Motor neuron (in vitro differentiated cells): ENCODE measurements around the gene NEU1. TPM values are rescaled to one million over a fixed set of nuclear protein-coding genes. Genes with fewer than 3 reads are reported as not detected.
"Not testable (repeated sequence)": the region's sequence is repeated elsewhere in the genome, so short reads cannot be mapped to it uniquely, and the experiment has no call there.

ENCODE experiments used
- ATAC-seq, 8 experiments: fragments of 200-7000 bp; cut with Tn5 transposase; replicated peaks in 6 of 8; 2 replicates each; pipeline ENCODE4 v1.8.0; 2021; ENCODE audit warnings: mild to moderate bottlenecking in 8 of 8, moderate library complexity in 8 of 8
- H3K27ac ChIP-seq, 2 donors: fragments of 250-450 bp; sonication (Bioruptor Pico); 2 replicates each; pipeline ENCODE4 v1.9.0; 2021; ENCODE audit warnings: antibody characterized with exemption in 2 of 2, mild to moderate bottlenecking in 2 of 2, moderate library complexity in 1 of 2
- H3K4me1 ChIP-seq, 2 donors: fragments of 250-450 bp; sonication (Bioruptor Pico); replicated peaks in 1 of 2; 2 replicates each; pipeline ENCODE4 v1.6.1; 2021; ENCODE audit warnings: antibody characterized with exemption in 2 of 2, mild to moderate bottlenecking in 2 of 2, moderate library complexity in 1 of 2
- H3K4me3 ChIP-seq, 5 donors: fragments of 250-450 bp; sonication (Bioruptor Pico); 2 replicates each; pipeline ENCODE4 v1.9.0; 2021; ENCODE audit warnings: antibody characterized with exemption in 5 of 5, mild to moderate bottlenecking in 5 of 5, moderate library complexity in 4 of 5
- WGBS, 10 experiments: fragments of 450-650 bp; shearing (Covaris generic); methylation state at CpG; one replicate each; pipeline ENCODE4 v1.0.0; 2022; 5-methylcytosine and 5-hydroxymethylcytosine counted together
- in situ Hi-C, 9 experiments: fragments of 400-800 bp; cut with MboI; loops; one replicate each; pipeline ENCODE4 v1.15.0; 2021; ENCODE audit warnings: low sequenced_read_pairs in 9 of 9, low pct_unique_long_range_greater_than_20kb in 2 of 9; ENCODE audit not compliant: unreplicated experiment in 9 of 9
- total RNA-seq, 8 experiments: library from RNA; unstranded; fragments of 300-600 nt; gene quantifications; 2 replicates each; pipeline versions ENCODE4 v1.2.3 to v1.2.4, GENCODE V29; 2022

The NEU1 gene
- total RNA-seq, 8 experiments from 2014 or later, result 22.8 to 106 (median 36.2) TPM

DNA sequence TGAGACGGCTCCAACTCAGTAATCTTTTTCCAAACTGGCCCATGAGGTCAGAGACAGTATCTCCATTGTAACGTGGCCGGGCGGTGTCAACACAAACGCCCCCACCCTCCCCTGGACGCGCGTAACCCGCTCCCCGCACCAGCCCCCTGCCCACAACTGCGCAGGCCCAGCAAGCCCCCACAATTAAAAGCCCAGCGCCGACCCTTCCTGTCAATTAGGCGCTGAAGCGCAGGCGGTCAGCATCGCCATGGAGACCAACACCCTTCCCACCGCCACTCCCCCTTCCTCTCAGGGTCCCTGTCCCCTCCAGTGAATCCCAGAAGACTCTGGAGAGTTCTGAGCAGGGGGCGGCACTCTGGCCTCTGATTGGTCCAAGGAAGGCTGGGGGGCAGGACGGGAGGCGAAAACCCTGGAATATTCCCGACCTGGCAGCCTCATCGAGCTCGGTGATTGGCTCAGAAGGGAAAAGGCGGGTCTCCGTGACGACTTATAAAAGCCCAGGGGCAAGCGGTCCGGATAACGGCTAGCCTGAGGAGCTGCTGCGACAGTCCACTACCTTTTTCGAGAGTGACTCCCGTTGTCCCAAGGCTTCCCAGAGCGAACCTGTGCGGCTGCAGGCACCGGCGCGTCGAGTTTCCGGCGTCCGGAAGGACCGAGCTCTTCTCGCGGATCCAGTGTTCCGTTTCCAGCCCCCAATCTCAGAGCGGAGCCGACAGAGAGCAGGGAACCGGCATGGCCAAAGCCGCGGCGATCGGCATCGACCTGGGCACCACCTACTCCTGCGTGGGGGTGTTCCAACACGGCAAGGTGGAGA, 47.4 kb downstream of the NEU1 start, which contains the start of the genes HSPA1A and HSPA1L:
Gene HSPA1A, plus strand, starts transcription at position 519 of the 814 bp plus-strand sequence. Its CDS starts 214 bp downstream, at position 733.
Gene HSPA1L, minus strand, starts transcription at position 259 of the 814 bp plus-strand sequence. CDS start 3,311 bp downstream, outside the sequence.
- Histone ChIP-seq H3K4me1 (peaks cover 10 to 38% of the 10 kb centered on the region in 2 donors), H3K27ac (peak within 1 kb of the TSS; percentile 83 to 92), H3K4me3 (peak within 1 kb of the TSS; percentile 41 to 57 (median 50))
- ATAC-seq, result peak; percentile 54 to 83 (median 76)
- in situ Hi-C loops, result no loop called here
- 0% methylated on average over 2 of the region's 56 CpGs; no CpG with 5 or more reads in 9 of the 10 experiments for WGBS, 10 experiments

GRCh38 chr6:31814677-31815024, 48.0 kb downstream of the NEU1 start:
- H3K4me3 ChIP-seq, result peak overlapping the region; percentile 41 to 57 (median 50)
- peak overlapping the region; percentile 83 to 92 for H3K27ac ChIP-seq
- H3K4me1 ChIP-seq, result peaks cover 10 to 33% of the 10 kb centered on the region in 2 donors
- WGBS, 10 experiments, result 0% methylated on average over 3 of the region's 13 CpGs; no CpG with 5 or more reads in 9 of the 10 experiments
- in situ Hi-C loops, result no loop called here
- ATAC-seq, result peak; percentile 13 to 69 (median 46)

DNA sequence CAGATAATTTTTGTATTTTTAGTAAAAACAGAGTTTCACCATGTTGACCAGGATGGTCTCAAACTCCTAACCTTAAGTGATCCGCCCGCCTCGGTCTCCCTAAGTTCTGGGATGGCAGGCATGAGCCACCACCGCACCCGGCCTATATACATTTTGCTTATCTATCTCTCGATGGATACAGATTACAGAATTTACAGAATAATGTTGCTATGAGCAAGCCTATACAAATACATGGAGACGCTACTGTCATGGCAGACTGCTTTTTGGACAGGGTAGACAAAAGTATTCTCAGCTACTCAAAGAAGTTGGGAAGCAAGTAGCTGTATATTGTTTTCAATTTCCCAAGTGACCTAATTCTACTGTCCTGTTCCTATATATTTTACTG, 49.2 kb downstream of the NEU1 start:
- H3K4me3 ChIP-seq, result peak overlapping the region in 3 of 5 donors; percentile 44 to 56 (median 50)
- in situ Hi-C loops, result no loop called here
- H3K4me1 ChIP-seq, result peaks cover 10 to 23% of the 10 kb centered on the region in 2 donors
- WGBS, 10 experiments, result 83 to 100% (median 99%) methylated on average over 1 to 7 of the region's 7 CpGs; no CpG with 5 or more reads in 4 of the 10 experiments
- ATAC-seq, result no peak
- H3K27ac ChIP-seq, result peak overlapping the region; percentile 83 to 92

GRCh38 chr6:31811645-31812044, 51.0 kb downstream of the NEU1 start:
- Histone ChIP-seq H3K4me3 (no peak overlapping the region), H3K27ac (no peak overlapping the region), H3K4me1 (peaks cover 7 to 16% of the 10 kb centered on the region in 2 donors)
- WGBS, 10 experiments, result 80 to 100% (median 89%) methylated on average over 1 to 12 of the region's 12 CpGs; no CpG with 5 or more reads in 4 of the 10 experiments
- in situ Hi-C loops, result no loop called here
- ATAC-seq, result no peak

- in situ Hi-C loops, H3K27ac ChIP-seq, H3K4me3 ChIP-seq, ATAC-seq: not testable (repeated sequence)
- peaks cover 7 to 16% of the 10 kb centered on the region in 2 donors for H3K4me1 ChIP-seq
- WGBS, 10 experiments, result 83 to 100% (median 92%) methylated on average over 4 to 10 of the region's 10 CpGs; no CpG with 5 or more reads in 3 of the 10 experiments
Observed at GRCh38 chr6:31808599-31808998, 54.0 kb downstream of the NEU1 start.

Other genes starting within 250 kb of the NEU1 start
- 1 to 10 TPM in 5 of 8 experiments, not detected in 3; 1.1 to 3.1 (median 2.0) TPM for gene AIF1, start 247.6 kb downstream of the NEU1 start, total RNA-seq
- gene PRRC2A, start 242.1 kb downstream of the NEU1 start, total RNA-seq, result 100 to 1,000 TPM in 4 of 8 experiments, 10 to 100 TPM in 4; 53.2 to 259 (median 92.0) TPM
- gene BAG6, start 210.2 kb downstream of the NEU1 start, total RNA-seq, result 100 to 1,000 TPM; 159 to 322 (median 247) TPM
- 1 to 10 TPM; 2.3 to 6.8 (median 5.3) TPM for gene APOM, start 206.9 kb downstream of the NEU1 start, total RNA-seq
- 10 to 100 TPM; 10.8 to 24.6 (median 15.5) TPM for gene C6orf47, start 202.0 kb downstream of the NEU1 start, total RNA-seq
- gene GPANK1, start 197.8 kb downstream of the NEU1 start, total RNA-seq, result 10 to 100 TPM; 15.2 to 27.2 (median 22.0) TPM
- 100 to 1,000 TPM; 112 to 225 (median 167) TPM for gene CSNK2B, start 196.7 kb downstream of the NEU1 start, total RNA-seq
- gene LY6G5B, start 192.8 kb downstream of the NEU1 start, total RNA-seq, result 10 to 100 TPM in 2 of 8 experiments, 1 to 10 TPM in 6; 3.0 to 20.9 (median 6.3) TPM
- gene LY6G5C, start 181.8 kb downstream of the NEU1 start, total RNA-seq, result 1 to 10 TPM; 1.3 to 7.1 (median 2.8) TPM
- 10 to 100 TPM; 43.8 to 69.0 (median 52.5) TPM for gene ABHD16A, start 159.5 kb downstream of the NEU1 start, total RNA-seq
- not detected for gene LY6G6F, start 156.0 kb downstream of the NEU1 start, total RNA-seq
- not detected for gene LY6G6D, start 147.5 kb downstream of the NEU1 start, total RNA-seq
- gene LY6G6C, start 141.1 kb downstream of the NEU1 start, total RNA-seq, result 1 to 10 TPM in 1 of 8 experiments, under 1 TPM in 4, not detected in 3; 0.16 to 1.6 (median 0.41) TPM
- 1 to 10 TPM in 2 of 8 experiments, under 1 TPM in 6; 0.18 to 1.8 (median 0.58) TPM for gene MPIG6B, start 139.4 kb downstream of the NEU1 start, total RNA-seq
- 100 to 1,000 TPM in 5 of 8 experiments, 10 to 100 TPM in 3; 15.5 to 168 (median 120) TPM for gene DDAH2, start 133.5 kb downstream of the NEU1 start, total RNA-seq
- gene CLIC1, start 126.3 kb downstream of the NEU1 start, total RNA-seq, result 100 to 1,000 TPM in 5 of 8 experiments, 10 to 100 TPM in 3; 73.5 to 627 (median 176) TPM
- 10 to 100 TPM in 5 of 8 experiments, 1 to 10 TPM in 3; 3.8 to 65.3 (median 11.3) TPM for gene MSH5, start 122.8 kb downstream of the NEU1 start, total RNA-seq
- gene SAPCD1, start 100.2 kb downstream of the NEU1 start, total RNA-seq, result 1 to 10 TPM in 7 of 8 experiments, under 1 TPM in 1; 0.87 to 8.0 (median 2.7) TPM
- gene VWA7, start 85.5 kb downstream of the NEU1 start, total RNA-seq, result 1 to 10 TPM in 6 of 8 experiments, under 1 TPM in 2; 0.63 to 2.9 (median 1.4) TPM
- 100 to 1,000 TPM in 2 of 8 experiments, 10 to 100 TPM in 6; 26.4 to 135 (median 52.7) TPM for gene VARS1, start 67.1 kb downstream of the NEU1 start, total RNA-seq
- gene LSM2, start 55.9 kb downstream of the NEU1 start, total RNA-seq, result 10 to 100 TPM; 34.8 to 79.8 (median 47.1) TPM
- gene HSPA1L, start 47.5 kb downstream of the NEU1 start, total RNA-seq, result 1 to 10 TPM; 1.0 to 4.3 (median 3.1) TPM
- gene HSPA1A, start 47.3 kb downstream of the NEU1 start, total RNA-seq, result 100 to 1,000 TPM in 2 of 8 experiments, 10 to 100 TPM in 6; 29.3 to 514 (median 92.4) TPM
- gene HSPA1B, start 35.1 kb downstream of the NEU1 start, total RNA-seq, result 100 to 1,000 TPM in 6 of 8 experiments, 10 to 100 TPM in 2; 68.6 to 489 (median 130) TPM
- 1 to 10 TPM in 2 of 8 experiments, under 1 TPM in 5, not detected in 1; 0.07 to 1.0 (median 0.41) TPM for gene SLC44A4, start 16.2 kb upstream of the NEU1 start, total RNA-seq
- gene EHMT2, start 34.9 kb upstream of the NEU1 start, total RNA-seq, result 100 to 1,000 TPM in 1 of 8 experiments, 10 to 100 TPM in 7; 19.9 to 112 (median 60.3) TPM
- gene ZBTB12, start 39.3 kb upstream of the NEU1 start, total RNA-seq, result 10 to 100 TPM in 6 of 8 experiments, 1 to 10 TPM in 2; 1.9 to 34.9 (median 15.9) TPM
- 10 to 100 TPM in 1 of 8 experiments, 1 to 10 TPM in 6, under 1 TPM in 1; 0.67 to 55.1 (median 1.8) TPM for gene C2, start 64.9 kb upstream of the NEU1 start, total RNA-seq
- gene CFB, start 83.3 kb upstream of the NEU1 start, total RNA-seq, result 100 to 1,000 TPM in 1 of 8 experiments, 10 to 100 TPM in 3, 1 to 10 TPM in 4; 2.3 to 300 (median 12.7) TPM
- gene NELFE, start 96.2 kb upstream of the NEU1 start, total RNA-seq, result 10 to 100 TPM; 50.3 to 91.1 (median 72.3) TPM
- gene SKIC2, start 96.4 kb upstream of the NEU1 start, total RNA-seq, result 10 to 100 TPM; 30.6 to 68.4 (median 52.9) TPM
- gene DXO, start 109.3 kb upstream of the NEU1 start, total RNA-seq, result 10 to 100 TPM; 15.3 to 26.9 (median 22.9) TPM
- 100 to 1,000 TPM in 1 of 8 experiments, 10 to 100 TPM in 4, 1 to 10 TPM in 3; 3.1 to 631 (median 17.1) TPM for gene C4A, start 119.2 kb upstream of the NEU1 start, total RNA-seq
- gene C4B, start 152.0 kb upstream of the NEU1 start, total RNA-seq, result 100 to 1,000 TPM in 1 of 8 experiments, 10 to 100 TPM in 4, 1 to 10 TPM in 3; 2.5 to 575 (median 14.2) TPM
- 1 to 10 TPM in 2 of 8 experiments, under 1 TPM in 6; 0.16 to 8.7 (median 0.77) TPM for gene CYP21A2, start 175.6 kb upstream of the NEU1 start, total RNA-seq
- 10 to 100 TPM in 2 of 8 experiments, 1 to 10 TPM in 5, under 1 TPM in 1; 0.81 to 84.8 (median 3.1) TPM for gene TNXB, start 246.5 kb upstream of the NEU1 start, total RNA-seq